Heart left ventricle (tissue), 13 donors: ENCODE data around the gene C19orf38.
"Not testable (repeated sequence)": the region's sequence is repeated elsewhere in the genome, so short reads cannot be mapped to it uniquely, and the experiment has no call there.

Experiments used
- CTCF ChIP-seq, 12 donors: fragments of 200-600 bp; sonication (generic) in 4 of 12; IDR thresholded peaks; one replicate each; pipeline versions ENCODE4 v1.5.0 to v1.8.0; 2018 to 2022; ENCODE audit warnings: antibody characterized with exemption in 12 of 12, mild to moderate bottlenecking in 5 of 12
- POLR2A ChIP-seq, 2 donors: fragments of 450-650 bp; IDR thresholded peaks; one replicate each; pipeline ENCODE4 v1.6.1; 2017; ENCODE audit warnings: antibody characterized with exemption in 2 of 2, mild to moderate bottlenecking in 2 of 2, moderate library complexity in 2 of 2
- donor health status: ischemic (EF 13 %, LVEDD 7.1; RV severe dilation, severe dysfunction).
- donor health status: DM: no; HTN: yes; CAD: no.
- donor health status: DM: no; HTN: no; CAD: no.
- donor health status: ischemic (EF 25% LVEDD 6.9; RV normal size, moderate dysfunction).
- donor health status: ischemic (EF 25% LVEDD 5.7; RV mildly dilated, moderate dysfunction).
- donor health status: ischemic (EF 35%, LVEDD 5.7; RV mildly dilated, moderate dysfunction).
- donor health status: nonischemic (EF 11% LVEDD 7.7; RV severe dilation, severe dysfunction).
- donor health status: DM: yes; HTN: yes; CAD: no.
- donor health status: PGD.
- donor health status: ischemic (EF 29% LVEDD 5.4; RV normal size, mild dysfunction).
- donor health status: nonischemic (EF 23%, LVEDD 6.1; RV moderate dilation, normal function).

- not testable (repeated sequence) for TF ChIP-seq CTCF, POLR2A (IDR thresholded peaks at IDR 0.05)
These were observed 10.6 kb upstream of the C19orf38 start for GRCh38 chr19:10837649-10838048.
